ENCODE results near the gene FAM32A. TPM values are rescaled to one million over a fixed set of nuclear protein-coding genes. Genes with fewer than 3 reads are reported as not detected.

The FAM32A gene
- total RNA-seq, 2 donors from 2014 or later: 74.8 to 75.5 TPM

GRCh38 chr19:16161840-16162239 lies 23.4 kb upstream of the FAM32A start:
- ATAC-seq (ENCODE audit: insufficient number of reproducible peaks, low FRiP score, low read depth): no peak
- TF ChIP-seq CTCF (IDR thresholded peaks at IDR 0.05): no peak

GRCh38 chr19:16164222-16164890 lies 20.9 kb upstream of the FAM32A start:
- no peak overlapping the region for H3K4me3 ChIP-seq
- H3K4me1 ChIP-seq (ENCODE audit: control insufficient read depth in 1 of 2, low read depth in 2 of 2): no peaks in the 10 kb centered on the region
- ATAC-seq (ENCODE audit: insufficient number of reproducible peaks, low FRiP score, low read depth): no peak
- no peak for TF ChIP-seq CTCF (IDR thresholded peaks at IDR 0.05)
- H3K27ac ChIP-seq: no peak overlapping the region
- no peak for DNase-seq (ENCODE audit: low spot score)
- H3K9me3 ChIP-seq: no peaks in the 10 kb centered on the region
- no peaks in the 10 kb centered on the region for H3K27me3 ChIP-seq (replicated peaks; ENCODE audit: insufficient read depth)
- H3K36me3 ChIP-seq: no peaks in the 10 kb centered on the region

More at GRCh38 chr19:16161840-16162239, 23.4 kb upstream of the FAM32A start:
- no peak for DNase-seq (ENCODE audit: low spot score)
- Histone ChIP-seq H3K27me3 (replicated peaks; ENCODE audit: insufficient read depth) (no peaks in the 10 kb centered on the region), H3K9me3 (no peaks in the 10 kb centered on the region), H3K4me3 (no peak overlapping the region), H3K36me3 (no peaks in the 10 kb centered on the region), H3K4me1 (ENCODE audit: control insufficient read depth in 1 of 2, low read depth in 2 of 2) (no peaks in the 10 kb centered on the region), H3K27ac (no peak overlapping the region)

GRCh38 chr19:16166417-16166816 lies 18.8 kb upstream of the FAM32A start:
- Histone ChIP-seq H3K4me1 (ENCODE audit: control insufficient read depth in 1 of 2, low read depth in 2 of 2) (no peaks in the 10 kb centered on the region), H3K4me3 (no peak overlapping the region), H3K27me3 (replicated peaks; ENCODE audit: insufficient read depth) (no peaks in the 10 kb centered on the region), H3K9me3 (no peaks in the 10 kb centered on the region), H3K36me3 (no peaks in the 10 kb centered on the region), H3K27ac (no peak overlapping the region)
- ATAC-seq (ENCODE audit: insufficient number of reproducible peaks, low FRiP score, low read depth): no peak
- no peak for DNase-seq (ENCODE audit: low spot score)
- no peak for TF ChIP-seq CTCF (IDR thresholded peaks at IDR 0.05)

GRCh38 chr19:16167055-16167454 lies 18.2 kb upstream of the FAM32A start:
- no peak overlapping the region for H3K4me3 ChIP-seq
- H3K27me3 ChIP-seq (replicated peaks; ENCODE audit: insufficient read depth): no peaks in the 10 kb centered on the region
- no peaks in the 10 kb centered on the region for H3K4me1 ChIP-seq (ENCODE audit: control insufficient read depth in 1 of 2, low read depth in 2 of 2)
- no peaks in the 10 kb centered on the region for H3K9me3 ChIP-seq
- H3K36me3 ChIP-seq: no peaks in the 10 kb centered on the region
- ATAC-seq (ENCODE audit: insufficient number of reproducible peaks, low FRiP score, low read depth) (no peak), DNase-seq (ENCODE audit: low spot score) (no peak)
- TF ChIP-seq CTCF (IDR thresholded peaks at IDR 0.05): no peak
- no peak overlapping the region for H3K27ac ChIP-seq

GRCh38 chr19:16168465-16169081 lies 16.6 kb upstream of the FAM32A start:
- H3K27ac ChIP-seq: no peak overlapping the region
- H3K9me3 ChIP-seq: no peaks in the 10 kb centered on the region
- H3K4me1 ChIP-seq (ENCODE audit: control insufficient read depth in 1 of 2, low read depth in 2 of 2): no peaks in the 10 kb centered on the region
- DNase-seq (ENCODE audit: low spot score): no peak
- TF ChIP-seq CTCF (IDR thresholded peaks at IDR 0.05): no peak
- H3K36me3 ChIP-seq: no peaks in the 10 kb centered on the region
- no peak overlapping the region for H3K4me3 ChIP-seq
- H3K27me3 ChIP-seq (replicated peaks; ENCODE audit: insufficient read depth): no peaks in the 10 kb centered on the region
- ATAC-seq (ENCODE audit: insufficient number of reproducible peaks, low FRiP score, low read depth): no peak

All from thoracic aorta (tissue), 2 donors.